Measurements from ENCODE around the gene TGFB2.

TGFB2 gene

GRCh38 chr1:218444588-218444987 is 99.5 kb downstream of the TGFB2 start:
- DNase-seq (ENCODE audit: low read depth, low spot score): no peak
- no peak for TF ChIP-seq CTCF (IDR thresholded peaks at IDR 0.05; ENCODE audit: insufficient read depth, low read length, missing control alignments)
- no peak overlapping the region for H3K4me3 ChIP-seq (ENCODE audit: low read depth, low read length)
- POLR2A ChIA-PET: no interaction called here
- CTCF ChIA-PET: no interaction called here

GRCh38 chr1:218447010-218447689 is 102.0 kb downstream of the TGFB2 start:
- POLR2A ChIA-PET: no interaction called here

GRCh38 chr1:218451415-218451814 is 106.3 kb downstream of the TGFB2 start:
- no peak for DNase-seq (ENCODE audit: low read depth, low spot score)
- CTCF ChIA-PET: no interaction called here

More at GRCh38 chr1:218447010-218447689, 102.0 kb downstream of the TGFB2 start:
- CTCF ChIA-PET: no interaction called here
- TF ChIP-seq CTCF (IDR thresholded peaks at IDR 0.05; ENCODE audit: insufficient read depth, low read length, missing control alignments): no peak
- H3K4me3 ChIP-seq (ENCODE audit: low read depth, low read length): no peak overlapping the region
- no peak for DNase-seq (ENCODE audit: low read depth, low spot score)

GRCh38 chr1:218454700-218455282 is 109.7 kb downstream of the TGFB2 start:
- ChIA-PET CTCF (no interaction called here), POLR2A (no interaction called here)
- no peak overlapping the region for H3K4me3 ChIP-seq (ENCODE audit: low read depth, low read length)
- no peak for TF ChIP-seq CTCF (IDR thresholded peaks at IDR 0.05; ENCODE audit: insufficient read depth, low read length, missing control alignments)
- no peak for DNase-seq (ENCODE audit: low read depth, low spot score)

More at GRCh38 chr1:218451415-218451814, 106.3 kb downstream of the TGFB2 start:
- H3K4me3 ChIP-seq (ENCODE audit: low read depth, low read length): no peak overlapping the region
- TF ChIP-seq CTCF (IDR thresholded peaks at IDR 0.05; ENCODE audit: insufficient read depth, low read length, missing control alignments): no peak
- POLR2A ChIA-PET: no interaction called here

DNA sequence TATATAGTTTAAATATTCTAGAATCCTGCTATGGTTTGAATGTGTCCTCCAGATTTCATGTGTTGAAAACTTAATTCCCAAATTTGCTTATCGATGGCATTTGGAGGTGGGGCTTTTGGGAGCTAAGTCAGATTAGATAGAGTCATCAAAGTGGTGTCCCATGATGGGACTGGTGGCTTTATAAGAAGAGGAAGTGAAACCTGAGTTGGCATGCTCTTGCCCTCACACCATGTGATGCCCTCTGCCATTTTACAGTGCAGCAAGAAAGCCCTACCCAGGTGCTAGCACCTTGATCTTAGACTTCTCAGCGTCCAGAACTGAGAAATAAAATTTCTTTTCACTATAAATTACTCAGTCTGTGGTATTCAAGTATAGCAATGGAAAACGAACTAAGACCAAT is 111.3 kb downstream of the TGFB2 start:
- POLR2A ChIA-PET: no interaction called here
- DNase-seq (ENCODE audit: low read depth, low spot score): no peak
- CTCF ChIA-PET: no interaction called here
- TF ChIP-seq CTCF (IDR thresholded peaks at IDR 0.05; ENCODE audit: insufficient read depth, low read length, missing control alignments): no peak
- H3K4me3 ChIP-seq (ENCODE audit: low read depth, low read length): no peak overlapping the region

DNA sequence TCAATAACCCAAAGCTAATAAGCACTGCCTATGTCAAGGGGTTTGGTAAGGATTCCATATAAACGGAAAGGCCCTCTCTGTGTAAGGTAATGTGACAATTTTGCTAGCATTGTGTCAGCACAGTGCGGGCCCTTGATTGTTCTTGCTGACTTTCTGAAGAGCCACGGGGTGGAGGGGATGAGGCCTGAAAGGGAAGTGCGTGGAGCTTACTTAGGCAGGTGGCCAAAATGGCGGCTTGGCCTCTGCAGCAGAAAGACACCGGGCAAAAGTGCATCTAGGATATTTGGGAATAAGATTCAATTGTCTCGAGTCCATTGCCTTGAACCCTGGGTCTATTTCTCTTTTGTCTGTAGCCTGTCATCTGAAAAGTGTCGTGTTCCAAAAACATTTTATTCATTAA is 114.3 kb downstream of the TGFB2 start:
- POLR2A ChIA-PET: interaction anchor here (0.6 kb wide), 1 partner anchor 114 kb away, joined by 3 read pairs; no protein-coding TSS in a partner anchor
- CTCF ChIA-PET: no interaction called here
- DNase-seq (ENCODE audit: low read depth, low spot score): no peak
- TF ChIP-seq CTCF (IDR thresholded peaks at IDR 0.05; ENCODE audit: insufficient read depth, low read length, missing control alignments): no peak
- H3K4me3 ChIP-seq (ENCODE audit: low read depth, low read length): no peak overlapping the region; the same call in 1 of the 2 replicates
